ENCODE data around the gene KSR2.

Gene KSR2

GRCh38 chr12:117714203-117714602 is 254.6 kb downstream of the KSR2 start:
- H3K4me3 ChIP-seq (ENCODE audit: low read length) = no peak overlapping the region
- DNase-seq (ENCODE audit: low read depth) = no peak
- no peak for TF ChIP-seq CTCF (conservative IDR thresholded peaks at IDR 0.05; ENCODE audit: low read length)

GRCh38 chr12:117710121-117710520 is 258.7 kb downstream of the KSR2 start:
- DNase-seq (ENCODE audit: low read depth) = peak; percentile 30
- no peak overlapping the region for H3K4me3 ChIP-seq (ENCODE audit: low read length)
- no peak for TF ChIP-seq CTCF (conservative IDR thresholded peaks at IDR 0.05; ENCODE audit: low read length)

GRCh38 chr12:117707861-117708260 is 260.9 kb downstream of the KSR2 start:
- H3K4me3 ChIP-seq (ENCODE audit: low read length) = no peak overlapping the region
- DNase-seq (ENCODE audit: low read depth) = no peak
- no peak for TF ChIP-seq CTCF (conservative IDR thresholded peaks at IDR 0.05; ENCODE audit: low read length)

DNA sequence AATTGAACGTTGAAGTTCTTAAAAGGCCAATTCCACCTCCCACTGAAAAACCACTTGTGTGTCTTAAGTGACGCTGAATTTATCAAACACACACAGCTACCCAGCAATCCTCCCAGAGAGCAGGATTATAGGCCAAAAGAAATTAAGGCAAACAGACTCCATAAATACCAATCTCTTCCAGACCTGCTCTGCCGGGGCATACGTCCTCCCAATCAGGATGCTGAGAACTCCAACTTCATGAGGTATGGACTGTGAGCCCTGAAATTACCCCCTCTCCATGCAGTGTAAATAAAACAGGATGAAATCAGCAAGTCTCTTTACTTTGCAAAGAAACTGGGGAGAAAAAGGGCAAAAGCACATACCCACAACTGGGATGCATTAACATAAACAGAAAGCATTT is 265.2 kb downstream of the KSR2 start:
- TF ChIP-seq CTCF (conservative IDR thresholded peaks at IDR 0.05; ENCODE audit: low read length) = no peak
- no peak overlapping the region for H3K4me3 ChIP-seq (ENCODE audit: low read length)
- no peak for DNase-seq (ENCODE audit: low read depth)

DNA sequence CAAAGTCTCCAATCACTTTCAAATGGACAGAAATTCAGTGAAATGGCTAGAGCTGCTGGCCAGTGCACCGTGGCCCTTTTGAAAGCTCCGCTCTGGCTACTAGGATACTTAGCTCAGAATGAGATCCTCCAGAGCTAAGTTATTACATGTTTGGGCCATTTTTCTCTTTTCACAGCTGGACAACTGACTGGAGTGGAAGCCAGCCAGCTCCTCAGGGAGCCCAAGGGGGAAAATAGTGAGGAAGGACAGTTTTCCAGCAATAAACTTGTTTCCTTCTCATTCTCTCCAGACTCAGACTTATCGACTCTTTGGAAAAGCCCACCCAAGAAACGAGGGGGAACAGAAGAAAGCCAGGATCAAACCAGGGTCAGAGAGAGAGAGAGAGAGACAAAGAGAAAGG is 266.0 kb downstream of the KSR2 start:
- no peak for TF ChIP-seq CTCF (conservative IDR thresholded peaks at IDR 0.05; ENCODE audit: low read length)
- DNase-seq (ENCODE audit: low read depth) = no peak
- H3K4me3 ChIP-seq (ENCODE audit: low read length) = no peak overlapping the region

GRCh38 chr12:117699575-117699974 is 269.2 kb downstream of the KSR2 start:
- peak; percentile 17 for DNase-seq (ENCODE audit: low read depth)
- H3K4me3 ChIP-seq (ENCODE audit: low read length) = no peak overlapping the region
- TF ChIP-seq CTCF (conservative IDR thresholded peaks at IDR 0.05; ENCODE audit: low read length) = no peak

- DNase-seq (ENCODE audit: low read depth) = no peak
- TF ChIP-seq CTCF (conservative IDR thresholded peaks at IDR 0.05; ENCODE audit: low read length) = no peak
- H3K4me3 ChIP-seq (ENCODE audit: low read length) = no peak overlapping the region
Measured at GRCh38 chr12:117699118-117699517, 269.7 kb downstream of the KSR2 start.
